NCI-H2196 (cell line): ENCODE measurements around the gene CHAD.

ENCODE experiments used
- DNase-seq: peaks from one replicate; lab custom pipeline; 2025; ENCODE audit not compliant: unreplicated experiment; lab: John Stamatoyannopoulos, UW

CHAD gene

GRCh38 chr17:50468304-50469207, at the start of gene CHAD:
Gene CHAD, minus strand, starts transcription at chr17:50468880. Its CDS starts 67 bp downstream, at chr17:50468813.
- no peak for DNase-seq

GRCh38 chr17:50517504-50518383, 49.1 kb upstream of the CHAD start:
- DNase-seq = no peak

GRCh38 chr17:50517011-50517410, 48.3 kb upstream of the CHAD start:
- DNase-seq = no peak

GRCh38 chr17:50514936-50515702, 46.4 kb upstream of the CHAD start:
- no peak for DNase-seq

GRCh38 chr17:50514388-50514787, 45.7 kb upstream of the CHAD start:
- no peak for DNase-seq

- DNase-seq = no peak
Observed at GRCh38 chr17:50513495-50513894, 44.8 kb upstream of the CHAD start.

- DNase-seq = no peak
Observed at GRCh38 chr17:50511058-50511457, 42.4 kb upstream of the CHAD start.

- DNase-seq = no peak
Observed at GRCh38 chr17:50508573-50509460, 40.1 kb upstream of the CHAD start.

- peak; percentile 82 for DNase-seq
Observed at GRCh38 chr17:50507871-50508572, 39.3 kb upstream of the CHAD start, which contains the start of gene MYCBPAP. Gene MYCBPAP, plus strand, starts transcription at chr17:50508439. Its CDS starts 236 bp downstream, at chr17:50508675.

GRCh38 chr17:50506298-50506697, 37.6 kb upstream of the CHAD start:
- no peak for DNase-seq

GRCh38 chr17:50505591-50506130, 37.0 kb upstream of the CHAD start:
- DNase-seq = no peak

GRCh38 chr17:50502301-50502990, 33.8 kb upstream of the CHAD start:
- no peak for DNase-seq

GRCh38 chr17:50501054-50501453, 32.4 kb upstream of the CHAD start:
- DNase-seq = peak; percentile 23

- DNase-seq = no peak
Observed at GRCh38 chr17:50499721-50500120, 31.0 kb upstream of the CHAD start.

GRCh38 chr17:50499270-50499669, 30.6 kb upstream of the CHAD start:
- DNase-seq = no peak

- no peak for DNase-seq
Observed at GRCh38 chr17:50498021-50498874, 29.6 kb upstream of the CHAD start.

GRCh38 chr17:50495918-50496317, 27.2 kb upstream of the CHAD start:
- DNase-seq = no peak
